H1 (cell line): ENCODE data around the gene TMEM198. TPM values are rescaled to one million over a fixed set of nuclear protein-coding genes. Genes with fewer than 3 reads are reported as not detected.

Experiments
- CTCF ChIA-PET: fragments of 300-600 bp; sonication (Branson Sonifier 250); formaldehyde crosslinking; loops from one replicate; lab custom pipeline; 2021; ENCODE audit not compliant: partially characterized antibody; lab: Charles Lee
- POLR2A ChIA-PET: fragments of 300-600 bp; sonication (Branson Sonifier 250); formaldehyde crosslinking; loops from one replicate; lab custom pipeline; 2021; ENCODE audit warnings: inconsistent platforms; ENCODE audit not compliant: partially characterized antibody; lab: Charles Lee
- DNase-seq, 2 experiments: peaks; one replicate each; pipeline versions ENCODE4 v3.0.0 to v3.0.0-alpha.2; 2010 to 2022; ENCODE audit warnings: low spot score in 2 of 2, low read depth in 1 of 2, mixed read lengths in 1 of 2
- FAIRE-seq: peaks from 2 replicates; lab custom pipeline; 2011; peaks lifted over from hg19 to GRCh38; lab: Jason Lieb, UNC
- H2AFZ ChIP-seq: 2 replicates; pipeline ENCODE4 v1.8.1; 2012; ENCODE audit warnings: low read length, inconsistent platforms
- H2AK5ac ChIP-seq: 2 replicates; pipeline ENCODE4 v1.6.1; 2013; ENCODE audit warnings: low read depth, low read length
- H2BK120ac ChIP-seq: replicated peaks from 2 replicates; pipeline ENCODE3; 2013; ENCODE audit warnings: low read depth, low read length, inconsistent platforms
- H2BK12ac ChIP-seq: 2 replicates; pipeline ENCODE4 v1.6.1; 2013; ENCODE audit warnings: low read depth, low read length
- H2BK15ac ChIP-seq: 2 replicates; pipeline ENCODE4 v1.6.1; 2013; ENCODE audit warnings: low read length
- H2BK20ac ChIP-seq: 2 replicates; pipeline ENCODE4 v1.6.1; 2013; ENCODE audit warnings: low read length
- H2BK5ac ChIP-seq: 2 replicates; pipeline ENCODE4 v1.6.1; 2013; ENCODE audit warnings: low read depth, low read length
- H3K14ac ChIP-seq: 2 replicates; pipeline ENCODE4 v1.6.1; 2013; ENCODE audit warnings: inconsistent platforms; ENCODE audit not compliant: insufficient read length
- H3K18ac ChIP-seq: 2 replicates; pipeline ENCODE4 v1.6.1; 2013; ENCODE audit warnings: low read length; ENCODE audit errors: extremely low read depth
- H3K23ac ChIP-seq: 2 replicates; pipeline ENCODE4 v1.6.1; 2013; ENCODE audit warnings: inconsistent platforms; ENCODE audit not compliant: insufficient read length
- H3K23me2 ChIP-seq: 2 replicates; pipeline ENCODE4 v1.6.1; 2013; ENCODE audit warnings: low read depth, low read length
- H3K27ac ChIP-seq: 2 replicates; pipeline ENCODE4 v1.6.1; 2011; ENCODE audit warnings: low read depth, low read length, inconsistent platforms
- H3K27me3 ChIP-seq, 4 experiments: replicated peaks in 1 of 4; 1 replicate in 1 of 4; 2 replicates in 3 of 4; pipeline versions ENCODE4 v1.6.1 to v1.8.1; 2011 to 2013; ENCODE audit warnings: low read length in 3 of 4, mild to moderate bottlenecking in 3 of 4, inconsistent platforms in 2 of 4, mixed read lengths in 2 of 4, moderate library complexity in 1 of 4; ENCODE audit not compliant: control insufficient read depth in 3 of 4, insufficient read depth in 3 of 4; ENCODE audit errors: extremely low read depth in 1 of 4
- H3K36me3 ChIP-seq, 4 experiments: 2 replicates each; pipeline versions ENCODE4 v1.6.1 to v1.8.1; 2011 to 2013; ENCODE audit warnings: mild to moderate bottlenecking in 4 of 4, low read length in 3 of 4, moderate library complexity in 2 of 4, control low read depth in 1 of 4, inconsistent platforms in 1 of 4; ENCODE audit not compliant: insufficient read depth in 4 of 4, control insufficient read depth in 2 of 4
- H3K4ac ChIP-seq: replicated peaks from 2 replicates; pipeline ENCODE3; 2013; ENCODE audit warnings: low read length, low read depth, mixed read lengths, inconsistent platforms; ENCODE audit not compliant: insufficient read length
- H3K4me1 ChIP-seq, 4 experiments: replicated peaks in 1 of 4; 1 replicate in 1 of 4; 2 replicates in 3 of 4; pipeline versions ENCODE4 v1.6.1 to v1.8.1; 2011 to 2013; ENCODE audit warnings: low read length in 3 of 4, inconsistent platforms in 2 of 4, mixed read lengths in 1 of 4; ENCODE audit not compliant: insufficient read depth in 4 of 4, control insufficient read depth in 3 of 4
- H3K4me2 ChIP-seq, 2 experiments: 2 replicates each; pipeline versions ENCODE4 v1.6.1 to v1.8.1; 2011 to 2013; ENCODE audit warnings: low read depth in 2 of 2, low read length in 2 of 2, control low read depth in 1 of 2, inconsistent platforms in 1 of 2, mild to moderate bottlenecking in 1 of 2; ENCODE audit not compliant: insufficient read depth in 1 of 2
- H3K4me3 ChIP-seq, 4 experiments: fragments of 200-600, 300-600 bp in 1 of 4; sonication (generic), shearing (Covaris generic), sonication (Bioruptor Twin) in 1 of 4; 2 replicates each; pipeline versions ENCODE4 v1.5.1 to v1.8.1; 2011 to 2016; ENCODE audit warnings: low read length in 4 of 4, low read depth in 3 of 4, control low read depth in 2 of 4, inconsistent platforms in 2 of 4, mild to moderate bottlenecking in 2 of 4, mixed read lengths in 1 of 4, moderate library complexity in 1 of 4; ENCODE audit not compliant: insufficient read depth in 2 of 4; ENCODE audit errors: extremely low read depth in 1 of 4
- H3K56ac ChIP-seq: replicated peaks from 2 replicates; pipeline ENCODE3; 2013; ENCODE audit warnings: low read depth, mild to moderate bottlenecking, mixed read lengths, low read length, inconsistent platforms; ENCODE audit not compliant: insufficient read length
- H3K79me1 ChIP-seq: 2 replicates; pipeline ENCODE4 v1.6.1; 2013; ENCODE audit warnings: low read depth, low read length, control low read depth
- H3K79me2 ChIP-seq, 2 experiments: 2 replicates each; pipeline versions ENCODE4 v1.6.1 to v1.8.1; 2012 to 2013; ENCODE audit warnings: low read length in 2 of 2, mild to moderate bottlenecking in 2 of 2, inconsistent platforms in 1 of 2; ENCODE audit not compliant: insufficient read depth in 2 of 2, control insufficient read depth in 1 of 2
- H3K9ac ChIP-seq, 4 experiments: replicated peaks in 1 of 4; 1 replicate in 1 of 4; 2 replicates in 3 of 4; pipeline versions ENCODE4 v1.6.1 to v1.8.1; 2011 to 2013; ENCODE audit warnings: low read depth in 3 of 4, low read length in 3 of 4, control low read depth in 2 of 4, mild to moderate bottlenecking in 2 of 4, moderate library complexity in 2 of 4, inconsistent platforms in 1 of 4; ENCODE audit errors: extremely low read depth in 1 of 4
- H3K9me3 ChIP-seq, 2 experiments: 2 replicates each; pipeline versions ENCODE4 v1.6.1 to v1.8.1; 2012 to 2013; ENCODE audit warnings: mild to moderate bottlenecking in 2 of 2, moderate library complexity in 2 of 2, control low read depth in 1 of 2, inconsistent platforms in 1 of 2, low read depth in 1 of 2, low read length in 1 of 2, mixed read lengths in 1 of 2; ENCODE audit not compliant: insufficient read depth in 2 of 2
- H4K20me1 ChIP-seq, 2 experiments: replicated peaks in 1 of 2; 2 replicates each; pipeline versions ENCODE3 to v1.8.1; 2011 to 2013; ENCODE audit warnings: inconsistent platforms in 2 of 2, low read length in 2 of 2, mild to moderate bottlenecking in 1 of 2; ENCODE audit not compliant: insufficient read depth in 2 of 2, control insufficient read depth in 1 of 2
- H4K5ac ChIP-seq: 2 replicates; pipeline ENCODE4 v1.6.1; 2013; ENCODE audit warnings: low read length, low read depth, mixed read lengths, inconsistent platforms; ENCODE audit not compliant: insufficient read length
- H4K8ac ChIP-seq: 2 replicates; pipeline ENCODE4 v1.8.0; 2013; ENCODE audit warnings: mild to moderate bottlenecking, moderate library complexity, low read length, inconsistent platforms; ENCODE audit not compliant: insufficient read depth; ENCODE audit errors: extremely low read depth
- H4K91ac ChIP-seq: replicated peaks from 2 replicates; pipeline ENCODE3; 2013; ENCODE audit warnings: low read length, mixed read lengths, inconsistent platforms; ENCODE audit not compliant: insufficient read length
- CBX8 ChIP-seq: fragments of 300-800, 300-1000 bp; sonication (generic); IDR thresholded peaks from 2 replicates; pipeline ENCODE4 v1.7.1; 2016; ENCODE audit warnings: low read depth, low read length, borderline replicate concordance
- GTF2F1 ChIP-seq: IDR thresholded peaks from 2 replicates; pipeline ENCODE4 v1.6.1; 2012; ENCODE audit warnings: low read depth, low read length, improper control_type of control experiment, borderline replicate concordance
- JUN ChIP-seq: IDR thresholded peaks from 2 replicates; pipeline ENCODE4 v1.6.1; 2011; ENCODE audit warnings: low read depth, mild to moderate bottlenecking, improper control_type of control experiment, low read length
- SRF ChIP-seq: IDR thresholded peaks from 2 replicates; pipeline ENCODE4 v1.6.1; 2011; ENCODE audit warnings: mild to moderate bottlenecking, low read depth, low read length, moderate library complexity
- TAF7 ChIP-seq: optimal IDR thresholded peaks from 2 replicates; pipeline ENCODE3; 2011; ENCODE audit warnings: low read depth, mild to moderate bottlenecking, inconsistent platforms, low read length, moderate library complexity, borderline replicate concordance
- WGBS, 2 experiments: shearing (Covaris generic) in 1 of 2; methylation state at CpG; one replicate each; pipeline versions ENCODE4 v1.1.6 to v1.1.7; 2013 to 2015; ENCODE audit warnings: low lambda C conversion rate in 2 of 2, mixed read lengths in 2 of 2, inconsistent platforms in 1 of 2, low coverage in 1 of 2, missing lambda C conversion rate in 1 of 2; ENCODE audit not compliant: insufficient replicate concordance in 2 of 2, insufficient coverage in 1 of 2, insufficient read length in 1 of 2; ENCODE audit errors: extremely low coverage in 1 of 2, missing lambda C conversion rate in 1 of 2; 5-methylcytosine and 5-hydroxymethylcytosine counted together
- polyA plus RNA-seq, 7 experiments: library from polyadenylated mRNA; depleted of rRNA in 3 of 7; stranded (reverse) in 5 of 7; unstranded in 2 of 7; fragments of >200 nt in 5 of 7; fragments of 200-250 nt in 2 of 7; gene quantifications; 1 replicate in 5 of 7; 2 replicates in 1 of 7; 4 replicates in 1 of 7; pipeline versions ENCODE4 v1.2.1 to v1.2.3, GENCODE V29; 2011 to 2013; ENCODE audit warnings: missing spikeins in 2 of 7, mixed read lengths in 2 of 7
- total RNA-seq: library from RNA; stranded (reverse); fragmentation: NEBNext Ultra II Directional; extraction: Animal tissue kit (Norgen Biotek cat#: 25700); gene quantifications from 2 replicates; pipeline ENCODE4 v1.2.1, GENCODE V29; 2021

TMEM198 gene
- total and polyA plus RNA-seq, 2 of the 8 experiments (the other 6 are each of a cell fraction or from before 2014, with no cell fraction given) = 10.2 to 10.4 TPM

DNA sequence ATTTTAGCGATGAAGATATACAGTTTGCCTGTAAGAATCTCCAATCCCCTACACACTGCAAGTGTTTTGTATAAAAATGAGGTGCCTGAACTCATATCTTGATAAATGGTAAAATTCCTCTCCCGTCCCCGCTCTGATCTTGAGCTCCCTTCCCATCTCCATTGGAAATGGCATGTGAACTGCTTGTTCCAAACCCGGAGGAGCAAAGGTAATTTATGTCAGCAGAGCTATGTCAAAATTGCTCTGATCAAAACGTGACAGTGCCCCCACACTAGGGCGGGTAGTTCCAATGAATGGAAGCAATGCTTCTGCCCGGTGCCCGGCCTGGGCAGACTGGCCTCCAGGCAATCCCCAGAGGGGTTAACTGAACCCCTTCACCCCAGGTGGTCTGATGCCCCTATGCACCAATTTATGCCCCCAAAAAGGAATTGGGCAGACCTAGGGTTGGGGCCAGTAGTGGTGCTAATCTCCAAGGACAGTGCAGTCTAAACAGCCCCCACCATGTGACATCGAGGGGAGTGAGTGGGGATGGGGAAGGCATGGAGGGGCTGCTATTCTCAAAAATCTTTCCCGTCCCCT is 48.8 kb upstream of the TMEM198 start:
- Histone ChIP-seq H3K4me2 (no peak overlapping the region; a peak in 1 of 4 replicates), H2BK120ac (no peak overlapping the region), H3K79me2 (no peaks in the 10 kb centered on the region), H4K20me1 (no peaks in the 10 kb centered on the region), H4K91ac (no peak overlapping the region), H2BK5ac (no peak overlapping the region), H2BK12ac (no peak overlapping the region), H2AFZ (no peak overlapping the region), H2BK15ac (no peak overlapping the region; the same call in 1 of the 2 replicates), H3K18ac (no peak overlapping the region), H4K5ac (no peak overlapping the region), H3K4ac (no peak overlapping the region), H3K23me2 (peaks cover 24% of the 10 kb centered on the region), H3K79me1 (no peaks in the 10 kb centered on the region), H3K9ac (no peak overlapping the region), H3K56ac (no peak overlapping the region), H3K27ac (no peak overlapping the region), H3K9me3 (no peaks in the 10 kb centered on the region), H3K36me3 (no peaks in the 10 kb centered on the region), H3K27me3 (peaks cover 20 to 44% (median 33%) of the 10 kb centered on the region in 4 experiments), H4K8ac (no peak overlapping the region), H3K4me3 (no peak overlapping the region), H3K4me1 (peaks cover 5 to 36% (median 23%) of the 10 kb centered on the region in 4 experiments), H2BK20ac (no peak overlapping the region), H2AK5ac (no peak overlapping the region), H3K14ac (no peak overlapping the region), H3K23ac (no peak overlapping the region)
- no peak for DNase-seq
- CTCF ChIA-PET = interaction anchor here (0.6 to 113.1 kb wide), 29 partner anchors 6 to 744 kb away, joined by 3 to 7248 read pairs (median 4); partner anchors contain the start of genes ASIC4, CHPF, DES and DNPEP
- 68% methylated on average over 10 of the region's 10 CpGs; no CpG with 5 or more reads in 1 of the 2 experiments for WGBS, 2 experiments
- POLR2A ChIA-PET = interaction anchor here (0.8 to 19.9 kb wide), 12 partner anchors 11 to 76 kb away, joined by 3 to 216 read pairs (median 5); partner anchors contain the start of genes ASIC4, CHPF and TMEM198
- FAIRE-seq = no peak
- TF ChIP-seq GTF2F1 (no peak), JUN (no peak), TAF7 (no peak), CBX8 (no peak), SRF (no peak)
